Measurements from ENCODE around the gene ZCCHC24.

Gene ZCCHC24

GRCh38 chr10:79387974-79388850, 57.2 kb downstream of the ZCCHC24 start:
- no peaks in the 10 kb centered on the region for H3K36me3 ChIP-seq
- H3K4me3 ChIP-seq (ENCODE audit: low read depth in 1 of 2, low read length in 1 of 2): no peak overlapping the region
- H3K27me3 ChIP-seq: no peaks in the 10 kb centered on the region
- no peaks in the 10 kb centered on the region for H3K9me3 ChIP-seq
- no peak for TF ChIP-seq CTCF (IDR thresholded peaks at IDR 0.05)
- H3K4me1 ChIP-seq (ENCODE audit: control insufficient read depth in 1 of 2, insufficient read depth in 1 of 2, low read depth in 1 of 2, low read length in 1 of 2): no peaks in the 10 kb centered on the region
- no peak overlapping the region for H3K27ac ChIP-seq

GRCh38 chr10:79387466-79387973, 57.9 kb downstream of the ZCCHC24 start:
- no peaks in the 10 kb centered on the region for H3K36me3 ChIP-seq
- no peaks in the 10 kb centered on the region for H3K9me3 ChIP-seq

GRCh38 chr10:79386637-79387465, 58.6 kb downstream of the ZCCHC24 start:
- H3K36me3 ChIP-seq: no peaks in the 10 kb centered on the region
- H3K4me1 ChIP-seq (ENCODE audit: control insufficient read depth in 1 of 2, insufficient read depth in 1 of 2, low read depth in 1 of 2, low read length in 1 of 2): no peaks in the 10 kb centered on the region
- H3K27me3 ChIP-seq: no peaks in the 10 kb centered on the region
- TF ChIP-seq CTCF (IDR thresholded peaks at IDR 0.05): no peak
- no peak overlapping the region for H3K4me3 ChIP-seq (ENCODE audit: low read depth in 1 of 2, low read length in 1 of 2)
- no peak overlapping the region for H3K27ac ChIP-seq
- H3K9me3 ChIP-seq: no peaks in the 10 kb centered on the region

More at GRCh38 chr10:79387466-79387973, 57.9 kb downstream of the ZCCHC24 start:
- H3K27me3 ChIP-seq: no peaks in the 10 kb centered on the region
- no peaks in the 10 kb centered on the region for H3K4me1 ChIP-seq (ENCODE audit: control insufficient read depth in 1 of 2, insufficient read depth in 1 of 2, low read depth in 1 of 2, low read length in 1 of 2)
- no peak for TF ChIP-seq CTCF (IDR thresholded peaks at IDR 0.05)
- H3K4me3 ChIP-seq (ENCODE audit: low read depth in 1 of 2, low read length in 1 of 2): no peak overlapping the region
- no peak overlapping the region for H3K27ac ChIP-seq

GRCh38 chr10:79385804-79386531, 59.5 kb downstream of the ZCCHC24 start:
- Histone ChIP-seq H3K27me3 (no peaks in the 10 kb centered on the region), H3K9me3 (no peaks in the 10 kb centered on the region), H3K4me1 (ENCODE audit: control insufficient read depth in 1 of 2, insufficient read depth in 1 of 2, low read depth in 1 of 2, low read length in 1 of 2) (no peaks in the 10 kb centered on the region), H3K27ac (no peak overlapping the region), H3K36me3 (no peaks in the 10 kb centered on the region), H3K4me3 (ENCODE audit: low read depth in 1 of 2, low read length in 1 of 2) (no peak overlapping the region)
- TF ChIP-seq CTCF (IDR thresholded peaks at IDR 0.05): no peak

GRCh38 chr10:79385392-79385795, 60.0 kb downstream of the ZCCHC24 start:
- no peak overlapping the region for H3K4me3 ChIP-seq (ENCODE audit: low read depth in 1 of 2, low read length in 1 of 2)
- H3K4me1 ChIP-seq (ENCODE audit: control insufficient read depth in 1 of 2, insufficient read depth in 1 of 2, low read depth in 1 of 2, low read length in 1 of 2): no peaks in the 10 kb centered on the region
- no peak overlapping the region for H3K27ac ChIP-seq
- no peaks in the 10 kb centered on the region for H3K27me3 ChIP-seq
- no peak for TF ChIP-seq CTCF (IDR thresholded peaks at IDR 0.05)
- H3K9me3 ChIP-seq: no peaks in the 10 kb centered on the region
- H3K36me3 ChIP-seq: no peaks in the 10 kb centered on the region
